Heart left ventricle (tissue), 16 donors: ENCODE measurements around the gene ALPI. TPM values are rescaled to one million over a fixed set of nuclear protein-coding genes. Genes with fewer than 3 reads are reported as not detected.

Source experiments
- ATAC-seq, 4 donors: fragments of 200-7000 bp; cut with Tn5 transposase; one replicate each; pipeline ENCODE4 v1.9.1; 2020 to 2022; ENCODE audit warnings: moderate library complexity in 4 of 4, mild to moderate bottlenecking in 3 of 4, moderate number of reproducible peaks in 1 of 4
- DNase-seq, 5 donors: peaks; one replicate each; pipeline ENCODE4 v3.0.0-alpha.2; 2020
- H3K27ac ChIP-seq, 12 donors: fragments of 200-600 bp; sonication (generic) in 4 of 12; one replicate each; pipeline versions ENCODE4 v1.5.0 to v1.8.0; 2016 to 2022; ENCODE audit warnings: mild to moderate bottlenecking in 2 of 12
- H3K27me3 ChIP-seq, 9 donors: fragments of 200-600 bp; sonication (generic) in 2 of 9; one replicate each; pipeline versions ENCODE4 v1.5.1 to v1.8.0; 2016 to 2022; ENCODE audit warnings: mild to moderate bottlenecking in 3 of 9
- H3K36me3 ChIP-seq, 9 donors: fragments of 200-600 bp; sonication (generic) in 2 of 9; one replicate each; pipeline versions ENCODE4 v1.5.0 to v1.8.0; 2018 to 2022; ENCODE audit warnings: mild to moderate bottlenecking in 2 of 9
- H3K4me1 ChIP-seq, 12 donors: fragments of 200-600 bp; sonication (generic) in 4 of 12; one replicate each; pipeline versions ENCODE4 v1.5.0 to v1.8.0; 2016 to 2022; ENCODE audit warnings: mild to moderate bottlenecking in 3 of 12
- H3K4me3 ChIP-seq, 12 donors: fragments of 200-600 bp; sonication (generic) in 4 of 12; one replicate each; pipeline versions ENCODE4 v1.5.0 to v1.8.0; 2017 to 2022; ENCODE audit warnings: mild to moderate bottlenecking in 9 of 12, moderate library complexity in 4 of 12
- H3K9me3 ChIP-seq, 12 donors: fragments of 200-600 bp; sonication (generic) in 4 of 12; one replicate each; pipeline versions ENCODE4 v1.5.0 to v1.8.0; 2016 to 2022; ENCODE audit warnings: mild to moderate bottlenecking in 1 of 12
- POLR2A ChIP-seq, 2 donors: fragments of 450-650 bp; IDR thresholded peaks; one replicate each; pipeline ENCODE4 v1.6.1; 2017; ENCODE audit warnings: antibody characterized with exemption in 2 of 2, mild to moderate bottlenecking in 2 of 2, moderate library complexity in 2 of 2
- WGBS, 4 donors: extraction: QIAGEN DNeasy Blood & Tissue Kit in 2 of 4; methylation state at CpG; one replicate each; pipeline versions ENCODE4 v1.1.5 to v1.1.7; 2013 to 2018; 5-methylcytosine and 5-hydroxymethylcytosine counted together
- intact Hi-C, 10 donors: fragments of 100-400 bp; cut with DNase I; formaldehyde crosslinking; loops; one replicate each; pipeline versions ENCODE4 v1.11.1 to v1.14.2; 2022
- polyA plus RNA-seq, 2 donors: library from polyadenylated mRNA; stranded (reverse); fragments of 200-250 nt; gene quantifications; one replicate each; pipeline ENCODE4 v1.2.3, GENCODE V29; 2013
- total RNA-seq, 9 donors: library from RNA; depleted of rRNA in 2 of 9; stranded (reverse); fragments of >200 nt in 2 of 9; fragmentation: NEBNext Ultra II Directional in 3 of 9; extraction: Animal tissue kit (Norgen Biotek cat#: 25700) in 3 of 9; gene quantifications; one replicate each; pipeline versions ENCODE4 v1.1.0 to v1.2.4, GENCODE V29; 2016 to 2023
- TF ChIP-seq, protein P1 (sequence below), 12 donors: fragments of 200-600 bp; sonication (generic) in 4 of 12; IDR thresholded peaks; one replicate each; pipeline versions ENCODE4 v1.5.0 to v1.8.0; 2018 to 2022; ENCODE audit warnings: antibody characterized with exemption in 12 of 12, mild to moderate bottlenecking in 5 of 12
- donor health status: ischemic (EF 13 %, LVEDD 7.1; RV severe dilation, severe dysfunction).
- donor health status: healthy with polysubstance abuse.
- donor health status: DM: no; HTN: yes; CAD: no.
- donor health status: DM: no; HTN: no; CAD: no.
- donor health status: ischemic (EF 25% LVEDD 6.9; RV normal size, moderate dysfunction).
- donor health status: ischemic (EF 25% LVEDD 5.7; RV mildly dilated, moderate dysfunction).
- donor health status: healthy.
- donor health status: DM: yes; HTN: yes; CAD: no.
- donor health status: ischemic (EF 35%, LVEDD 5.7; RV mildly dilated, moderate dysfunction).
- donor health status: nonischemic (EF 11% LVEDD 7.7; RV severe dilation, severe dysfunction).
- donor health status: DM: yes; HTN: yes; CAD: no.
- donor health status: PGD.
- donor health status: ischemic (EF 29% LVEDD 5.4; RV normal size, mild dysfunction).
- donor health status: nonischemic (EF 23%, LVEDD 6.1; RV moderate dilation, normal function).

ALPI gene
- total and polyA plus RNA-seq, 11 donors, result not detected

DNA sequence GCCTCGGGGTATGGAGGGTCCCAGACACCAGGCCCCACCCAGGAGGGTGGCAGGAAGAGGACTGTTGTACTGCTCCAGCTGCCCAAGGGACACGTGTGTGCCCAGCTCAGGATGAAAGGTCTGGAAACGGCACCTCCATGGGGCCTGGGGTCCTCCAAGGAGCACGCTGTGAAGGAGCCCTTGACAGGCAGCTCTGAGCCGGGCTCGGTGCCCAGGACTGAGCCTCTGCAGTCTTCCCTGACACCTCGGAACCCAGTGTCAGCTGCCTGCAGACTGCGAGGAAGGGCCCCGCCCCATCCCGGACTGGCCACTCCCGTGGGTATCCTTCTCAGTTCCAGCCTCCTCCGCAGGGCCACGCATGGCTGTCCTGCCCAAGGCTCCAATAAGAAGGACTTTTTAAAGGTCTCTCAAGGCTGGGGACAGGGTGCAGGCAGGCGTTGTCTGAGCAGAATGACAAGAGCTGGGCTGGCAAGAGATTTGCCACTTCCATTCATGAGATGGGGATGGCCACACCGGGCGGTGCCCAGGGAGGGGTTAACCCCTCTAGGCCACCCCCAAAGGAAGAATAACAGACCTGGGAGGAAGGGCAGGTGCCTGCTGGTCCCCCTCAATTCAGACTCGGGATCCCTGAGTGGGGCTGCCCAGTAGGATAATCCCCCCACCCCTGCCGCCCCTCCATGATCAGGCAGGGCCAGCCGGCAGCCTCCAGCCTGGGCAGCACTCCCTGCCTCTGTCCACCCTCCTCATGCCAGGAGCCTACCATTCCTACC is 22.8 kb downstream of the ALPI start:
- Histone ChIP-seq H3K9me3 (no peaks in the 10 kb centered on the region), H3K27me3 (peaks cover 0 to 64% (median 5%) of the 10 kb centered on the region in 9 donors), H3K4me3 (no peak overlapping the region), H3K27ac (no peak overlapping the region), H3K36me3 (no peaks in the 10 kb centered on the region), H3K4me1 (no peaks in the 10 kb centered on the region)
- DNase-seq (peak in 3 of 5 donors; percentile 10 to 50 (median 16)), ATAC-seq (no peak)
- intact Hi-C loops, result no loop called here
- TF ChIP-seq, protein P1, sequence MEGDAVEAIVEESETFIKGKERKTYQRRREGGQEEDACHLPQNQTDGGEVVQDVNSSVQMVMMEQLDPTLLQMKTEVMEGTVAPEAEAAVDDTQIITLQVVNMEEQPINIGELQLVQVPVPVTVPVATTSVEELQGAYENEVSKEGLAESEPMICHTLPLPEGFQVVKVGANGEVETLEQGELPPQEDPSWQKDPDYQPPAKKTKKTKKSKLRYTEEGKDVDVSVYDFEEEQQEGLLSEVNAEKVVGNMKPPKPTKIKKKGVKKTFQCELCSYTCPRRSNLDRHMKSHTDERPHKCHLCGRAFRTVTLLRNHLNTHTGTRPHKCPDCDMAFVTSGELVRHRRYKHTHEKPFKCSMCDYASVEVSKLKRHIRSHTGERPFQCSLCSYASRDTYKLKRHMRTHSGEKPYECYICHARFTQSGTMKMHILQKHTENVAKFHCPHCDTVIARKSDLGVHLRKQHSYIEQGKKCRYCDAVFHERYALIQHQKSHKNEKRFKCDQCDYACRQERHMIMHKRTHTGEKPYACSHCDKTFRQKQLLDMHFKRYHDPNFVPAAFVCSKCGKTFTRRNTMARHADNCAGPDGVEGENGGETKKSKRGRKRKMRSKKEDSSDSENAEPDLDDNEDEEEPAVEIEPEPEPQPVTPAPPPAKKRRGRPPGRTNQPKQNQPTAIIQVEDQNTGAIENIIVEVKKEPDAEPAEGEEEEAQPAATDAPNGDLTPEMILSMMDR (IDR thresholded peaks at IDR 0.05), result no peak
- no peak for TF ChIP-seq POLR2A (IDR thresholded peaks at IDR 0.05)
- 55 to 65% (median 59%) methylated on average over 7 to 19 of the region's 19 CpGs for WGBS, 4 donors

DNA sequence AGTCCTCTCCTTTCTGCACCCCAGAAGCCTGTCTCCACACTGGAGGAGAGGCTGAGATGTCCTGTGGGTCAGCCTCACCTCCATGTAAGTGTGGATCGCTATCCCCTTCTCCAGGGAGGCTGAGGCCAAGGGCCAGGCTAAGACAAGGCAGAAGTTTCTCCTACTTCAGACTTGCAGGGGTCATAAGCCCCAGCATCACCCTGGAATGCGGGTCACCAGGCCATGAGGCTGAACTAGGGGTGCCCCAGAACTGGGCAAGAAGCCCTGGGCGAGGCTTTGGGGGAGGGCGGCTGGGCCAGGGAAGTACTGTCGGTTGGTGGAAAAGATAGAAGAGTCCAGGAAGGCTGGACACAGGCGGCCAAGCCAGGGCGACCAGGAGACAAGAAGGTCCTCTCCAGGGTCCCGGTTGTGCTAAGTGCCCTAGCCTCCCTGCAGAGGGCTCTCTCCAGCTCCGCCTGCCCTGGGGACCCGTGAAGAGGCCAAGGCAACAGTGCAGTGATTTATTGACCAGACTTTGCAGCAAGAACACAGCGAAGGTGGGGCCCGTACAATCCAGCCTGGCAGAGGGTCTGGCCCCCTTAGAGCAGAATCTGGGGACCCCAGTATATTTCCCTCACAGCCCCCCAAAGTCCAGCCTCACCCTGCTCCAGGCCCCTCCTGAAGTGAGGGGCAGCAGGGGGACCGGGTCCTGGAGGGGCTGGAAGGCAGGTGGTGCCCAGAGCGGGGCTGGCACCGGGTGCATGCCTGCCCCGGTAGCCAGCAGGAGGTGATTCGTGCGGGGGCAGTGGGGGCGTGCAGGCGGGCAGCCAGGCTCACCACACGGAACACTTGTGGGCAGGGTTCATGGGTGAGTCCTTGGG is 23.6 kb downstream of the ALPI start:
- peaks cover 4 to 64% (median 10%) of the 10 kb centered on the region in 9 donors for H3K27me3 ChIP-seq
- H3K4me3 ChIP-seq, result no peak overlapping the region
- ATAC-seq (no peak), DNase-seq (peak in 2 of 5 donors; percentile 20 to 23)
- no peaks in the 10 kb centered on the region for H3K4me1 ChIP-seq
- no peak for TF ChIP-seq POLR2A (IDR thresholded peaks at IDR 0.05)
- TF ChIP-seq, protein P1 (IDR thresholded peaks at IDR 0.05), result no peak
- H3K9me3 ChIP-seq, result no peaks in the 10 kb centered on the region
- 76 to 83% (median 78%) methylated on average over 14 to 21 of the region's 21 CpGs for WGBS, 4 donors
- H3K27ac ChIP-seq, result no peak overlapping the region
- intact Hi-C loops, result no loop called here
- no peaks in the 10 kb centered on the region for H3K36me3 ChIP-seq

DNA sequence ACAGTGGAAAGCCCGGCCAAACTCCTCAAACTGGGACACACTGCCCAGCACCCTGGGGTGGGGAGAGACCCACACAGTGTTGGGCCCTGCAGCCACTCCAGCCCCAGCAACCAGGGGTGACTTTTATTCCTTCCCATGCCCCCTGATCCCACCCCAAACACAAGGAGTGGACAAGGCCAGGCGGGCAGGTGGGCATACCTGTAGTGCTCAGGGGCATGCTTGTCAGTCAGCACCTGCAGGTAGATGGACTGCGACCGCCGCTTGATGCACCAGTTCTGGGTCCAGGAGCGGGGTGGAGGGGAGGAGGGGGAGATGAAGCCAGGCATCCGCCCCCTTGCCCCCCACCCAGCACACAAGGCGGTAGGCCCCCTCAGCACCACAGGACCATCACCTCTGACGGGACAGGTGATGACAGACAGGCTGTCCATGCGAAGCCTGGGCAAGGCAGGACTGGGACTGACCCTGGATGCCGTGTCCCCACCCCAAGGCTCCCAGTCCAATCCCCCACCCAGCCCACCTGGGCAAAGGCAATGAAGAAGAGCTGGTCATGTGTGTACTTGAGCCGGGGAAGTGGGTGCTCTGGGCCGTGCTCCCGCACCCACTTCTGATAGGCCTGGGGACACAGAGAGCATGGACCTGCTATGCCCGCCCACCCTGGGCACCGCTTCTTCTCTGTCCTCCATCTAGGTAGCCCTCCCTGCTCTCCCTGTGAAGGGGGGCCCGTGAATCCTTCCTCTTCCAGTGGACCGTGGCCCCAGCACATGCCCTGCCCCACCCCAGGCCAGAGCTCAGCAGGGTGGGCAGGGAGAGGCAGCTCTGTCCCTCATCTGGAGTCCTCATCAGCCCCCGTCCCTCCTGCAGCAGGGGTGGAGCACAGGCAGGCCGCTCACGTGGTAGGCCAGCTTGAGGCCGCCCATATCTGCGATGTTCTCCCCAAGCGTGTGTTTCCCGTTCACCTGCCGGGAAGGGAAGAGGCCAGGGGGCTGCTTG is 24.5 kb downstream of the ALPI start:
- DNase-seq, result peak in 2 of 5 donors; percentile 10 to 12
- TF ChIP-seq, protein P1 (IDR thresholded peaks at IDR 0.05), result no peak
- no peak for TF ChIP-seq POLR2A (IDR thresholded peaks at IDR 0.05)
- whole genome bisulfite sequencing, 4 donors, result 81 to 90% (median 83%) methylated on average over 21 to 26 of the region's 26 CpGs
- peaks cover 7 to 64% (median 19%) of the 10 kb centered on the region in 9 donors for H3K27me3 ChIP-seq
- H3K27ac ChIP-seq, result no peak overlapping the region
- intact Hi-C loops, result no loop called here
- H3K4me1 ChIP-seq, result peaks cover 0 to 6% (median 0%) of the 10 kb centered on the region in 12 donors
- H3K36me3 ChIP-seq, result no peaks in the 10 kb centered on the region
- no peak overlapping the region for H3K4me3 ChIP-seq
- no peak for ATAC-seq
- H3K9me3 ChIP-seq, result no peaks in the 10 kb centered on the region
